ENCODE results near the gene DKC1. TPM values are rescaled to one million over a fixed set of nuclear protein-coding genes. Genes with fewer than 3 reads are reported as not detected.

DKC1 gene
- total RNA-seq, 1 experiment from 2014 or later, result 160 TPM

DNA sequence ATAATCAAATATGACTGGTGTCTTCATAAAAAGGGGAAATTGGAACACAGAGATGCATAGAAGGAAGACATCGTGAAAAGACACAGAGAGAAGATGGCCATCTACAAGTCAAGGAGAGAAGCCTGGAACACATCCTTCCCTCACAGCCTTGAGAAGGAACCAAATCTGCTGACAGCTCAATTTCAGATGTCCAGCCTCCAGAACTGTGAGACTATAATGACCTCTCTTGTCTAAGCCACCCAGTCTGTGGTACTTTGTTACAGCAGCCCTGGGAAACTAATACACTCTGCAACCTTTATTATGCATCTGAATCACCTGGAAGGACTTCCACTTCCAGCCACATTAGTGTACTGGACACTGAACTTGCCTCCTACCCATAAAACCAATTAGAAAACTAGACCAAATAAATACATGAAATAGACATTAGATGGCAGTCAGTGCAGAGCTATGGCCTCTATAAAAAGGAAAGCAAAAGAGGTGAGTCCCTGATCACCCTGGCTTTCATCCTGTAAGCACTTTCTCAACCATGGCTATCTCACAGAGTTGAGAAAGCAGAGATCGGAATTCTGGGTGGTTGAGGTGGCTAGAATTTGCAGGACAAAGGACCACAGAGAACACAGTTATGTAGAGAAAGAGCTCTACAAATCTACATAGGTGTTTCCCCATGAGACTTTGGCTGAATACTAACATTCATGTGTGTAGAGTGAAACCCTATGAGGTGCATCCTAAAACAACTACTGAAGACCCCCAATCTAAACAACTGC, 37.5 kb upstream of the DKC1 start:
- Mint-ChIP-seq H3K36me3 (ENCODE audit: insufficient read depth in 1 of 3, low read depth in 3 of 3) (peaks cover 0 to 6% (median 2%) of the 10 kb centered on the region in 3 experiments; a peak in 5 of 7 replicates), H3K4me3 (no peak overlapping the region), H3K27ac (no peak overlapping the region), H3K4me1 (no peaks in the 10 kb centered on the region), H3K27me3 (ENCODE audit: low read depth) (no peaks in the 10 kb centered on the region), H3K9me3 (peaks cover 77 to 79% of the 10 kb centered on the region in 2 experiments)
- Histone ChIP-seq H2AK5ac (ENCODE audit: insufficient read length, low read length) (no peak overlapping the region), H3T11ph (ENCODE audit: low read length) (no peak overlapping the region), H3K23ac (ENCODE audit: insufficient read length, low read depth, low read length) (no peak overlapping the region), H2BK5ac (ENCODE audit: insufficient read length, low read length) (no peak overlapping the region), H2BK120ac (ENCODE audit: low read depth, low read length, poor library complexity, severe bottlenecking) (no peak overlapping the region), H3K4ac (ENCODE audit: low read depth, low read length) (no peak overlapping the region), H2BK12ac (ENCODE audit: insufficient read length, low read depth, low read length) (no peak overlapping the region), H3K79me1 (ENCODE audit: insufficient read depth, low read depth, low read length, poor library complexity, severe bottlenecking) (no peaks in the 10 kb centered on the region), H2AFZ (ENCODE audit: low read length) (no peak overlapping the region), H3K18ac (ENCODE audit: insufficient read length, low read depth, low read length) (no peak overlapping the region), H2BK15ac (ENCODE audit: low read depth, low read length) (no peak overlapping the region), H3K56ac (ENCODE audit: insufficient read length, low read depth, low read length) (no peak overlapping the region), H3K79me2 (ENCODE audit: insufficient read depth, low read length) (no peaks in the 10 kb centered on the region), H4K91ac (ENCODE audit: insufficient read length, low read depth, low read length) (no peak overlapping the region), H4K8ac (replicated peaks; ENCODE audit: insufficient read length, low read depth, low read length) (no peak overlapping the region), H3K4me1 (ENCODE audit: insufficient read depth, low read length) (no peaks in the 10 kb centered on the region), H3K14ac (ENCODE audit: insufficient read depth, low read length) (no peak overlapping the region), H3K27ac (ENCODE audit: insufficient read length, low read depth, low read length) (no peak overlapping the region), H4K20me1 (ENCODE audit: control insufficient read depth, insufficient read depth, insufficient read length) (no peaks in the 10 kb centered on the region), H3K9me3 (ENCODE audit: control insufficient read depth, low read depth, low read length) (peaks cover 62% of the 10 kb centered on the region), H3K23me2 (ENCODE audit: insufficient read length, low read depth, low read length, poor library complexity, severe bottlenecking) (no peaks in the 10 kb centered on the region), H3K4me2 (ENCODE audit: insufficient read depth, insufficient read length, low read length) (no peak overlapping the region), H2BK20ac (ENCODE audit: low read depth, low read length, poor library complexity, severe bottlenecking) (no peak overlapping the region), H4K5ac (ENCODE audit: insufficient read length, low read depth, low read length) (no peak overlapping the region), H3K9ac (ENCODE audit: extremely low read depth, insufficient read length, low read length) (no peak overlapping the region), H3K27me3 (ENCODE audit: insufficient read depth, low read length) (no peaks in the 10 kb centered on the region)
- TF ChIP-seq, protein P1, sequence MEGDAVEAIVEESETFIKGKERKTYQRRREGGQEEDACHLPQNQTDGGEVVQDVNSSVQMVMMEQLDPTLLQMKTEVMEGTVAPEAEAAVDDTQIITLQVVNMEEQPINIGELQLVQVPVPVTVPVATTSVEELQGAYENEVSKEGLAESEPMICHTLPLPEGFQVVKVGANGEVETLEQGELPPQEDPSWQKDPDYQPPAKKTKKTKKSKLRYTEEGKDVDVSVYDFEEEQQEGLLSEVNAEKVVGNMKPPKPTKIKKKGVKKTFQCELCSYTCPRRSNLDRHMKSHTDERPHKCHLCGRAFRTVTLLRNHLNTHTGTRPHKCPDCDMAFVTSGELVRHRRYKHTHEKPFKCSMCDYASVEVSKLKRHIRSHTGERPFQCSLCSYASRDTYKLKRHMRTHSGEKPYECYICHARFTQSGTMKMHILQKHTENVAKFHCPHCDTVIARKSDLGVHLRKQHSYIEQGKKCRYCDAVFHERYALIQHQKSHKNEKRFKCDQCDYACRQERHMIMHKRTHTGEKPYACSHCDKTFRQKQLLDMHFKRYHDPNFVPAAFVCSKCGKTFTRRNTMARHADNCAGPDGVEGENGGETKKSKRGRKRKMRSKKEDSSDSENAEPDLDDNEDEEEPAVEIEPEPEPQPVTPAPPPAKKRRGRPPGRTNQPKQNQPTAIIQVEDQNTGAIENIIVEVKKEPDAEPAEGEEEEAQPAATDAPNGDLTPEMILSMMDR (conservative IDR thresholded peaks at IDR 0.05), result no peak
- WGBS (ENCODE audit: extremely low coverage, insufficient read length, low lambda C conversion rate), result no CpG with 5 or more reads among the region's 2 CpGs
- DNase-seq, result no peak

All from H9 (cell line).